H9 (cell line): ENCODE results near the gene MYDGF. TPM values are rescaled to one million over a fixed set of nuclear protein-coding genes. Genes with fewer than 3 reads are reported as not detected.

ENCODE experiments used
- DNase-seq: peaks from one replicate; pipeline ENCODE4 v3.0.0-alpha.2; 2017
- H2AFZ ChIP-seq: one replicate; pipeline ENCODE4 v1.6.1; 2013; ENCODE audit warnings: mild to moderate bottlenecking, low read length, control low read depth, moderate library complexity
- H2AK5ac ChIP-seq: 2 replicates; pipeline ENCODE4 v1.6.1; 2013; ENCODE audit warnings: low read length, control low read depth, mixed read lengths; ENCODE audit not compliant: insufficient read length
- H2BK120ac ChIP-seq: one replicate; pipeline ENCODE4 v1.6.1; 2013; ENCODE audit warnings: low read depth, mild to moderate bottlenecking, low read length, control low read depth, inconsistent platforms; ENCODE audit not compliant: poor library complexity, severe bottlenecking
- H2BK12ac ChIP-seq: 2 replicates; pipeline ENCODE4 v1.6.1; 2013; ENCODE audit warnings: low read length, control low read depth, mixed read lengths, low read depth; ENCODE audit not compliant: insufficient read length
- H2BK15ac ChIP-seq: 2 replicates; pipeline ENCODE4 v1.6.1; 2013; ENCODE audit warnings: low read depth, low read length, control low read depth
- H2BK20ac ChIP-seq: one replicate; pipeline ENCODE4 v1.6.1; 2013; ENCODE audit warnings: low read depth, mild to moderate bottlenecking, low read length, control low read depth, inconsistent platforms; ENCODE audit not compliant: poor library complexity, severe bottlenecking
- H2BK5ac ChIP-seq: 2 replicates; pipeline ENCODE4 v1.6.1; 2013; ENCODE audit warnings: low read length, control low read depth, mixed read lengths; ENCODE audit not compliant: insufficient read length
- H3K14ac ChIP-seq: 2 replicates; pipeline ENCODE4 v1.6.1; 2013; ENCODE audit warnings: low read length, control low read depth; ENCODE audit not compliant: insufficient read depth
- H3K18ac ChIP-seq: 2 replicates; pipeline ENCODE4 v1.6.1; 2013; ENCODE audit warnings: low read depth, mild to moderate bottlenecking, mixed read lengths, low read length, control low read depth; ENCODE audit not compliant: insufficient read length
- H3K23ac ChIP-seq: 2 replicates; pipeline ENCODE4 v1.6.1; 2013; ENCODE audit warnings: low read length, control low read depth, mixed read lengths, low read depth; ENCODE audit not compliant: insufficient read length
- H3K23me2 ChIP-seq: 2 replicates; pipeline ENCODE4 v1.6.1; 2013; ENCODE audit warnings: low read depth, mild to moderate bottlenecking, mixed read lengths, low read length, control low read depth; ENCODE audit not compliant: insufficient read length, poor library complexity, severe bottlenecking
- H3K27ac ChIP-seq: 2 replicates; pipeline ENCODE4 v1.5.1; 2013; ENCODE audit warnings: low read length, control low read depth, mixed read lengths, low read depth; ENCODE audit not compliant: insufficient read length
- H3K27me3 ChIP-seq: 2 replicates; pipeline ENCODE4 v1.6.1; 2013; ENCODE audit warnings: low read length, control low read depth, inconsistent platforms; ENCODE audit not compliant: insufficient read depth
- H3K4ac ChIP-seq: 2 replicates; pipeline ENCODE4 v1.6.1; 2013; ENCODE audit warnings: low read depth, mild to moderate bottlenecking, control low read depth, inconsistent platforms, low read length, moderate library complexity
- H3K4me1 ChIP-seq: 2 replicates; pipeline ENCODE4 v1.6.1; 2013; ENCODE audit warnings: low read length, control low read depth, inconsistent platforms; ENCODE audit not compliant: insufficient read depth
- H3K4me2 ChIP-seq: 2 replicates; pipeline ENCODE4 v1.6.1; 2013; ENCODE audit warnings: low read length, control low read depth, mixed read lengths; ENCODE audit not compliant: insufficient read length, insufficient read depth
- H3K56ac ChIP-seq: 2 replicates; pipeline ENCODE4 v1.6.1; 2013; ENCODE audit warnings: low read depth, mild to moderate bottlenecking, mixed read lengths, low read length, control low read depth; ENCODE audit not compliant: insufficient read length
- H3K79me1 ChIP-seq: 2 replicates; pipeline ENCODE4 v1.6.1; 2013; ENCODE audit warnings: low read depth, mild to moderate bottlenecking, moderate library complexity, low read length, control low read depth, inconsistent platforms; ENCODE audit not compliant: insufficient read depth, poor library complexity, severe bottlenecking
- H3K79me2 ChIP-seq: 2 replicates; pipeline ENCODE4 v1.6.1; 2013; ENCODE audit warnings: low read length, control low read depth, inconsistent platforms; ENCODE audit not compliant: insufficient read depth
- H3K9ac ChIP-seq: 2 replicates; pipeline ENCODE4 v1.6.1; 2013; ENCODE audit warnings: low read length, control low read depth, mixed read lengths; ENCODE audit not compliant: insufficient read length; ENCODE audit errors: extremely low read depth
- H3K9me3 ChIP-seq: one replicate; pipeline ENCODE4 v1.6.1; 2013; ENCODE audit warnings: low read depth, low read length, inconsistent platforms; ENCODE audit not compliant: control insufficient read depth
- H3T11ph ChIP-seq: one replicate; pipeline ENCODE4 v1.6.1; 2013; ENCODE audit warnings: mild to moderate bottlenecking, low read length, control low read depth, inconsistent platforms
- H4K20me1 ChIP-seq: one replicate; pipeline ENCODE4 v1.6.1; 2013; ENCODE audit not compliant: control insufficient read depth, insufficient read length, insufficient read depth
- H4K5ac ChIP-seq: 2 replicates; pipeline ENCODE4 v1.6.1; 2013; ENCODE audit warnings: low read depth, mild to moderate bottlenecking, mixed read lengths, low read length, control low read depth; ENCODE audit not compliant: insufficient read length
- H4K8ac ChIP-seq: replicated peaks from 2 replicates; pipeline ENCODE4 v1.6.1; 2013; ENCODE audit warnings: low read length, control low read depth, mixed read lengths, low read depth; ENCODE audit not compliant: insufficient read length
- H4K91ac ChIP-seq: 2 replicates; pipeline ENCODE4 v1.6.1; 2013; ENCODE audit warnings: low read depth, mild to moderate bottlenecking, moderate library complexity, mixed read lengths, low read length, control low read depth; ENCODE audit not compliant: insufficient read length
- H3K27ac Mint-ChIP-seq, 3 experiments: 2 replicates in 2 of 3; 3 replicates in 1 of 3; pipeline ENCODE4 v1.8.0; 2020 to 2021; ENCODE audit warnings: mixed read lengths in 3 of 3, mild to moderate bottlenecking in 1 of 3, moderate library complexity in 1 of 3
- H3K27me3 Mint-ChIP-seq: 2 replicates; pipeline ENCODE4 v1.8.0; 2021; ENCODE audit warnings: low read depth, mild to moderate bottlenecking, moderate library complexity, mixed read lengths
- H3K36me3 Mint-ChIP-seq, 3 experiments: 2 replicates in 2 of 3; 3 replicates in 1 of 3; pipeline ENCODE4 v1.8.0; 2020 to 2021; ENCODE audit warnings: low read depth in 3 of 3, mixed read lengths in 3 of 3; ENCODE audit not compliant: insufficient read depth in 1 of 3
- H3K4me1 Mint-ChIP-seq, 2 experiments: 2 replicates each; pipeline ENCODE4 v1.8.0; 2020; ENCODE audit warnings: mixed read lengths in 2 of 2
- H3K4me3 Mint-ChIP-seq, 2 experiments: 2 replicates in 1 of 2; 3 replicates in 1 of 2; pipeline ENCODE4 v1.8.0; 2020 to 2021; ENCODE audit warnings: mild to moderate bottlenecking in 2 of 2, mixed read lengths in 2 of 2, moderate library complexity in 1 of 2
- H3K9me3 Mint-ChIP-seq, 2 experiments: 2 replicates in 1 of 2; 3 replicates in 1 of 2; pipeline ENCODE4 v1.8.0; 2020; ENCODE audit warnings: mild to moderate bottlenecking in 2 of 2, mixed read lengths in 2 of 2, moderate library complexity in 1 of 2
- WGBS: extraction: QIAGEN DNeasy Blood & Tissue Kit; methylation state at CpG from one replicate; pipeline ENCODE4 v1.1.7; 2013; ENCODE audit warnings: missing lambda C conversion rate, low lambda C conversion rate, mixed read lengths; ENCODE audit not compliant: insufficient read length; ENCODE audit errors: extremely low coverage; 5-methylcytosine and 5-hydroxymethylcytosine counted together
- total RNA-seq: library from RNA; stranded (reverse); gene quantifications from 2 replicates; pipeline ENCODE4 v1.2.1, GENCODE V29; 2021
- TF ChIP-seq, protein P1 (sequence below): fragments of 200-600 bp; sonication (generic); conservative IDR thresholded peaks from 3 replicates; pipeline ENCODE4 v1.8.0; 2021; ENCODE audit warnings: antibody characterized with exemption, mild to moderate bottlenecking

The MYDGF gene
- total RNA-seq, 1 experiment from 2014 or later: 43.4 TPM

DNA sequence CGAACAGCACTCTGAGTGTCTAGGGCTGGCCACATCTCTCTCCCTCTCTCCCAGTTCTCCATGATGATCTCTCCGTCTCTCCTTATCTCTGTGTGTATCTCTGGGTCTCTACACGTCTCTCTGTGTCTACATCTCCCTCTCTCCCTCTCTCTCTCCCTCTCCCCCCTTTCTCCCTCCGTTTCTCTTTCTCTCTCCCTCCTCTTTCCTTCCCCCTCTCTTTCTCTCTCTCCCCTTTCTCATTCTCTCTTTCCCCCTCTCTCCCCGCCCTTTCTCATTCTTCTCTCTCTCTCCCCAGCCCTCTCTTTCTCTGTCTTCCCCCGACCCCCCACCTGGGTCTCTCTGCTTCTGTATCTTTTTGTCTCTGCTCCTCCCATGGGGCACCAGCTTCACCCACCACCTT, 52.1 kb downstream of the MYDGF start:
- Histone ChIP-seq H3K4me1 (no peaks in the 10 kb centered on the region), H3K14ac (no peak overlapping the region), H3K4ac (no peak overlapping the region), H4K8ac (no peak overlapping the region), H3K23me2 (no peaks in the 10 kb centered on the region), H2BK15ac (no peak overlapping the region), H3K27ac (no peak overlapping the region), H3K79me2 (no peaks in the 10 kb centered on the region), H3K27me3 (no peaks in the 10 kb centered on the region), H2AFZ (no peak overlapping the region), H2BK12ac (no peak overlapping the region), H3K9ac (no peak overlapping the region), H4K91ac (no peak overlapping the region), H3K9me3 (no peaks in the 10 kb centered on the region), H2BK120ac (no peak overlapping the region), H3K23ac (no peak overlapping the region), H2BK5ac (no peak overlapping the region), H2AK5ac (no peak overlapping the region), H2BK20ac (no peak overlapping the region), H3T11ph (no peak overlapping the region), H3K56ac (no peak overlapping the region), H3K79me1 (no peaks in the 10 kb centered on the region), H4K20me1 (no peaks in the 10 kb centered on the region), H4K5ac (no peak overlapping the region), H3K4me2 (no peak overlapping the region), H3K18ac (no peak overlapping the region)
- Mint-ChIP-seq H3K4me3 (no peak overlapping the region), H3K27ac (peak overlapping the region in 1 of 3 experiments; percentile 72; a peak in 1 of 7 replicates), H3K9me3 (no peaks in the 10 kb centered on the region), H3K4me1 (peaks cover 2 to 26% of the 10 kb centered on the region in 2 experiments), H3K36me3 (no peaks in the 10 kb centered on the region; a peak in 1 of 7 replicates), H3K27me3 (peaks cover 29% of the 10 kb centered on the region)
- TF ChIP-seq, protein P1, sequence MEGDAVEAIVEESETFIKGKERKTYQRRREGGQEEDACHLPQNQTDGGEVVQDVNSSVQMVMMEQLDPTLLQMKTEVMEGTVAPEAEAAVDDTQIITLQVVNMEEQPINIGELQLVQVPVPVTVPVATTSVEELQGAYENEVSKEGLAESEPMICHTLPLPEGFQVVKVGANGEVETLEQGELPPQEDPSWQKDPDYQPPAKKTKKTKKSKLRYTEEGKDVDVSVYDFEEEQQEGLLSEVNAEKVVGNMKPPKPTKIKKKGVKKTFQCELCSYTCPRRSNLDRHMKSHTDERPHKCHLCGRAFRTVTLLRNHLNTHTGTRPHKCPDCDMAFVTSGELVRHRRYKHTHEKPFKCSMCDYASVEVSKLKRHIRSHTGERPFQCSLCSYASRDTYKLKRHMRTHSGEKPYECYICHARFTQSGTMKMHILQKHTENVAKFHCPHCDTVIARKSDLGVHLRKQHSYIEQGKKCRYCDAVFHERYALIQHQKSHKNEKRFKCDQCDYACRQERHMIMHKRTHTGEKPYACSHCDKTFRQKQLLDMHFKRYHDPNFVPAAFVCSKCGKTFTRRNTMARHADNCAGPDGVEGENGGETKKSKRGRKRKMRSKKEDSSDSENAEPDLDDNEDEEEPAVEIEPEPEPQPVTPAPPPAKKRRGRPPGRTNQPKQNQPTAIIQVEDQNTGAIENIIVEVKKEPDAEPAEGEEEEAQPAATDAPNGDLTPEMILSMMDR: no peak
- no peak for DNase-seq
- WGBS: 100% methylated on average over 1 of the region's 6 CpGs
